Liver (tissue), 3 donors: ENCODE data around the gene SNRPA.

ENCODE experiments used
- FOXA1 ChIP-seq: IDR thresholded peaks from 2 replicates; pipeline ENCODE4 v1.6.1; 2016; ENCODE audit warnings: antibody characterized with exemption
- JUND ChIP-seq, 2 donors: IDR thresholded peaks; 2 replicates each; pipeline ENCODE4 v1.6.1; 2016; ENCODE audit warnings: antibody characterized with exemption in 2 of 2
- RAD21 ChIP-seq, 2 donors: IDR thresholded peaks; 2 replicates each; pipeline ENCODE4 v1.6.1; 2016; ENCODE audit warnings: antibody characterized with exemption in 2 of 2, mild to moderate bottlenecking in 2 of 2
- TF ChIP-seq, protein P1 (sequence below): fragments of 150-350 bp; IDR thresholded peaks from 2 replicates; pipeline ENCODE4 v1.5.1; 2017; ENCODE audit warnings: improper control_type of control experiment, low read depth, low read length; ENCODE audit not compliant: missing input control
- TF ChIP-seq, protein P2 (sequence below): IDR thresholded peaks from 2 replicates; pipeline ENCODE4 v1.6.1; 2016; ENCODE audit warnings: antibody characterized with exemption
- TF ChIP-seq, protein P3 (sequence below): IDR thresholded peaks from 2 replicates; pipeline ENCODE4 v1.6.1; 2016; ENCODE audit warnings: antibody characterized with exemption
- donor health status: healthy.
- donor health status: healthy.

DNA sequence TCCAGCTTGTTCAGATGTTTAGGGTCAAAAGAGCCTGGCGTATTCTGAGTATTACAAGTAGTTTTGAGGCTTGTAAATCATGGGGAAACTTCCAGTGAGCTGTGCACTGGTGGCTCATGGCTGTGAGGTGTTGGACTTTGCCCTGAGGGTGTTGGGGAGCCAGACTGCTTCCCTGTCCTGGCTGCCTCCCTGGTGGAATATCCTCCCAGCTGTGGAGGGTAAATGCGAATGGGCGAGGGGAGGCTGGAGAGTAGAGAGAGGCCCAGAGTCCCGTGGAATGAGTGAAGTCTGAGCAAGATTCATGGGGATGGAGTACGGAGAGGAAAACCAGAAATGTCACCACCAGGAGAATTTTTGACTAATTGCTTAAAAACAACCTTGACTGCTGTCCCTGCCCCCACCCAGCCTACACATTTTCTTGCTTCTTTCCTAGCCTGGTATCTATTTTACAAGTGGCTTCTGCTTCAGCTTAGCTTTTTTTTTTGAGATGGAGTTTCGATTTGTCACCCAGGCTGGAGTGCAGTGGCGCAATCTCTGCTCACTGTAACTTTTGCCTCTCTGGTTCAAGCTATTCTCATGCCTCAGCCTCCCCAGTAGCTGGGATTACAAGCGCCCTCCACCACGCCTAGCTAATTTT lies 3.7 kb downstream of the SNRPA start:
- TF ChIP-seq, protein P1, sequence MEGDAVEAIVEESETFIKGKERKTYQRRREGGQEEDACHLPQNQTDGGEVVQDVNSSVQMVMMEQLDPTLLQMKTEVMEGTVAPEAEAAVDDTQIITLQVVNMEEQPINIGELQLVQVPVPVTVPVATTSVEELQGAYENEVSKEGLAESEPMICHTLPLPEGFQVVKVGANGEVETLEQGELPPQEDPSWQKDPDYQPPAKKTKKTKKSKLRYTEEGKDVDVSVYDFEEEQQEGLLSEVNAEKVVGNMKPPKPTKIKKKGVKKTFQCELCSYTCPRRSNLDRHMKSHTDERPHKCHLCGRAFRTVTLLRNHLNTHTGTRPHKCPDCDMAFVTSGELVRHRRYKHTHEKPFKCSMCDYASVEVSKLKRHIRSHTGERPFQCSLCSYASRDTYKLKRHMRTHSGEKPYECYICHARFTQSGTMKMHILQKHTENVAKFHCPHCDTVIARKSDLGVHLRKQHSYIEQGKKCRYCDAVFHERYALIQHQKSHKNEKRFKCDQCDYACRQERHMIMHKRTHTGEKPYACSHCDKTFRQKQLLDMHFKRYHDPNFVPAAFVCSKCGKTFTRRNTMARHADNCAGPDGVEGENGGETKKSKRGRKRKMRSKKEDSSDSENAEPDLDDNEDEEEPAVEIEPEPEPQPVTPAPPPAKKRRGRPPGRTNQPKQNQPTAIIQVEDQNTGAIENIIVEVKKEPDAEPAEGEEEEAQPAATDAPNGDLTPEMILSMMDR: no peak
- TF ChIP-seq RAD21 (IDR thresholded peaks at IDR 0.05): peak in 1 of 2 donors; percentile 60
- peak in 1 of 2 donors; percentile 18 for TF ChIP-seq JUND (IDR thresholded peaks at IDR 0.05)
- TF ChIP-seq, protein P2, sequence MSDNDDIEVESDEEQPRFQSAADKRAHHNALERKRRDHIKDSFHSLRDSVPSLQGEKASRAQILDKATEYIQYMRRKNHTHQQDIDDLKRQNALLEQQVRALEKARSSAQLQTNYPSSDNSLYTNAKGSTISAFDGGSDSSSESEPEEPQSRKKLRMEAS: peak; percentile 39
- TF ChIP-seq FOXA1: no peak
- TF ChIP-seq, protein P3, sequence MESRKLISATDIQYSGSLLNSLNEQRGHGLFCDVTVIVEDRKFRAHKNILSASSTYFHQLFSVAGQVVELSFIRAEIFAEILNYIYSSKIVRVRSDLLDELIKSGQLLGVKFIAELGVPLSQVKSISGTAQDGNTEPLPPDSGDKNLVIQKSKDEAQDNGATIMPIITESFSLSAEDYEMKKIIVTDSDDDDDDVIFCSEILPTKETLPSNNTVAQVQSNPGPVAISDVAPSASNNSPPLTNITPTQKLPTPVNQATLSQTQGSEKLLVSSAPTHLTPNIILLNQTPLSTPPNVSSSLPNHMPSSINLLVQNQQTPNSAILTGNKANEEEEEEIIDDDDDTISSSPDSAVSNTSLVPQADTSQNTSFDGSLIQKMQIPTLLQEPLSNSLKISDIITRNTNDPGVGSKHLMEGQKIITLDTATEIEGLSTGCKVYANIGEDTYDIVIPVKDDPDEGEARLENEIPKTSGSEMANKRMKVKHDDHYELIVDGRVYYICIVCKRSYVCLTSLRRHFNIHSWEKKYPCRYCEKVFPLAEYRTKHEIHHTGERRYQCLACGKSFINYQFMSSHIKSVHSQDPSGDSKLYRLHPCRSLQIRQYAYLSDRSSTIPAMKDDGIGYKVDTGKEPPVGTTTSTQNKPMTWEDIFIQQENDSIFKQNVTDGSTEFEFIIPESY: no peak
